IMR-90 (cell line): Measurements from ENCODE around the gene MAJIN. TPM values are rescaled to one million over a fixed set of nuclear protein-coding genes. Genes with fewer than 3 reads are reported as not detected.

Experiments
- ATAC-seq: fragments of 200-7000 bp; cut with Tn5 transposase; 2 replicates; pipeline ENCODE4 v1.9.1; 2020; ENCODE audit warnings: low read depth, mild to moderate bottlenecking, moderate library complexity
- BruUV-seq: library from RNA; stranded (reverse); fragments of 400-500 nt; replicated peaks from 2 replicates; lab custom pipeline; 2021; lab: Mats Ljungman, UMichigan
- CTCF ChIA-PET: fragments of 300-600 bp; formaldehyde crosslinking; extraction: SDS; loops from one replicate; lab custom pipeline; 2021; ENCODE audit warnings: antibody characterized with exemption; lab: Yijun Ruan, JAX
- POLR2A ChIA-PET: fragments of 300-600 bp; sonication (Branson Sonifier 250); formaldehyde crosslinking; loops from one replicate; lab custom pipeline; 2022; ENCODE audit warnings: antibody characterized with exemption; ENCODE audit not compliant: unreplicated experiment; lab: Charles Lee
- DNase-seq: peaks from one replicate; pipeline ENCODE4 v3.0.0; 2013
- H2AFZ ChIP-seq: replicated peaks from 2 replicates; pipeline ENCODE3; 2013; ENCODE audit warnings: low read length, mild to moderate bottlenecking; ENCODE audit not compliant: poor library complexity
- H2AK5ac ChIP-seq: 2 replicates; pipeline ENCODE4 v1.6.1; 2013; ENCODE audit warnings: low read depth, low read length, inconsistent platforms
- H2AK9ac ChIP-seq: replicated peaks from 2 replicates; pipeline ENCODE3; 2013; ENCODE audit warnings: mild to moderate bottlenecking, low read depth, low read length, moderate library complexity; ENCODE audit not compliant: poor library complexity
- H2BK120ac ChIP-seq: 2 replicates; pipeline ENCODE4 v1.6.1; 2013; ENCODE audit warnings: low read depth, low read length, inconsistent platforms
- H2BK15ac ChIP-seq: 3 replicates; pipeline ENCODE4 v1.6.1; 2013; ENCODE audit warnings: low read depth, low read length, inconsistent platforms
- H2BK20ac ChIP-seq: 2 replicates; pipeline ENCODE4 v1.6.1; 2013; ENCODE audit warnings: low read depth, mild to moderate bottlenecking, inconsistent platforms, low read length, moderate library complexity
- H2BK5ac ChIP-seq: 2 replicates; pipeline ENCODE4 v1.6.1; 2013; ENCODE audit warnings: mild to moderate bottlenecking, low read depth, low read length, inconsistent platforms; ENCODE audit not compliant: poor library complexity, severe bottlenecking
- H3K14ac ChIP-seq: replicated peaks from 2 replicates; pipeline ENCODE4 v1.6.1; 2013; ENCODE audit warnings: low read depth, low read length, inconsistent platforms
- H3K18ac ChIP-seq: 2 replicates; pipeline ENCODE4 v1.6.1; 2013; ENCODE audit warnings: low read depth, low read length, control low read depth
- H3K23ac ChIP-seq: 2 replicates; pipeline ENCODE4 v1.6.1; 2013; ENCODE audit warnings: low read depth, low read length, inconsistent platforms
- H3K27ac ChIP-seq: 2 replicates; pipeline ENCODE4 v1.5.1; 2013; ENCODE audit warnings: mild to moderate bottlenecking, control low read depth, low read length; ENCODE audit not compliant: insufficient read depth
- H3K27me3 ChIP-seq: 2 replicates; pipeline ENCODE4 v1.6.1; 2013; ENCODE audit warnings: low read length; ENCODE audit not compliant: control insufficient read depth, insufficient read depth
- H3K36me3 ChIP-seq: 2 replicates; pipeline ENCODE4 v1.6.1; 2013; ENCODE audit warnings: low read length, mixed read lengths; ENCODE audit not compliant: control insufficient read depth, insufficient read depth
- H3K4ac ChIP-seq: 2 replicates; pipeline ENCODE4 v1.6.1; 2013; ENCODE audit warnings: low read depth, low read length, inconsistent platforms
- H3K4me1 ChIP-seq: 2 replicates; pipeline ENCODE4 v1.6.1; 2013; ENCODE audit warnings: low read length, mixed read lengths; ENCODE audit not compliant: control insufficient read depth, insufficient read depth
- H3K4me2 ChIP-seq: 2 replicates; pipeline ENCODE4 v1.6.1; 2013; ENCODE audit warnings: low read depth, mild to moderate bottlenecking, control low read depth, low read length, moderate library complexity
- H3K4me3 ChIP-seq: 2 replicates; pipeline ENCODE4 v1.5.1; 2013; ENCODE audit warnings: low read depth, mild to moderate bottlenecking, control low read depth, low read length, moderate library complexity; ENCODE audit not compliant: insufficient read depth
- H3K56ac ChIP-seq: 2 replicates; pipeline ENCODE4 v1.6.1; 2013; ENCODE audit warnings: low read length, inconsistent platforms; ENCODE audit not compliant: insufficient read depth; ENCODE audit errors: extremely low read depth
- H3K79me1 ChIP-seq, 2 experiments: 2 replicates each; pipeline ENCODE4 v1.6.1; 2013; ENCODE audit warnings: low read length in 2 of 2, inconsistent platforms in 1 of 2, low read depth in 1 of 2
- H3K9ac ChIP-seq: 2 replicates; pipeline ENCODE4 v1.6.1; 2013; ENCODE audit warnings: low read depth, low read length, control low read depth
- H3K9me1 ChIP-seq: 2 replicates; pipeline ENCODE4 v1.6.1; 2013; ENCODE audit warnings: low read length, inconsistent platforms; ENCODE audit not compliant: insufficient read depth
- H3K9me3 ChIP-seq: 2 replicates; pipeline ENCODE4 v1.6.1; 2013; ENCODE audit warnings: low read length; ENCODE audit not compliant: control insufficient read depth, insufficient read depth
- H4K20me1 ChIP-seq: 2 replicates; pipeline ENCODE4 v1.6.1; 2013; ENCODE audit warnings: low read length, inconsistent platforms; ENCODE audit not compliant: insufficient read depth
- H4K5ac ChIP-seq: 2 replicates; pipeline ENCODE4 v1.6.1; 2013; ENCODE audit warnings: mild to moderate bottlenecking, low read depth, low read length, control low read depth
- H4K8ac ChIP-seq, 2 experiments: 2 replicates each; pipeline ENCODE4 v1.6.1; 2013; ENCODE audit warnings: low read depth in 2 of 2, low read length in 2 of 2, control low read depth in 1 of 2, inconsistent platforms in 1 of 2
- H4K91ac ChIP-seq: 2 replicates; pipeline ENCODE4 v1.6.1; 2013; ENCODE audit warnings: low read depth, low read length, inconsistent platforms; ENCODE audit not compliant: insufficient read depth
- CTCF ChIP-seq: conservative IDR thresholded peaks from 2 replicates; pipeline ENCODE4 v1.5.1; 2012; ENCODE audit warnings: mild to moderate bottlenecking, low read depth, low read length, improper control_type of control experiment
- MXI1 ChIP-seq: IDR thresholded peaks from 2 replicates; pipeline ENCODE4 v1.6.1; 2012; ENCODE audit warnings: low read depth, mild to moderate bottlenecking, low read length, moderate library complexity, borderline replicate concordance
- RCOR1 ChIP-seq: IDR thresholded peaks from 2 replicates; pipeline ENCODE4 v1.6.1; 2012; ENCODE audit warnings: mild to moderate bottlenecking, low read length, improper control_type of control experiment; ENCODE audit not compliant: insufficient replicate concordance
- WGBS, 2 experiments: methylation state at CpG; one replicate each; pipeline versions ENCODE4 v1.1.5 to v1.1.7; 2013; ENCODE audit warnings: missing lambda C conversion rate in 2 of 2; ENCODE audit not compliant: insufficient read length in 1 of 2; ENCODE audit errors: extremely low coverage in 2 of 2; 5-methylcytosine and 5-hydroxymethylcytosine counted together
- dilution Hi-C: fragments of 300-500 bp; cut with HindIII; formaldehyde crosslinking; loops from one replicate; pipeline ENCODE4 v1.14.3; 2018; ENCODE audit warnings: low sequenced_read_pairs; ENCODE audit not compliant: unreplicated experiment
- in situ Hi-C: fragments of 300-500 bp; cut with MboI; formaldehyde crosslinking; loops from 3 replicates; pipeline ENCODE4 v1.14.3; 2019; ENCODE audit warnings: low sequenced_read_pairs, inconsistent platforms, mixed read lengths
- intact Hi-C: fragments of 100-400 bp; cut with micrococcal nuclease; formaldehyde crosslinking; loops from 2 replicates; pipeline ENCODE4 v1.10.0; 2022
- polyA plus RNA-seq, 3 experiments: library from polyadenylated mRNA; depleted of rRNA; stranded (reverse); fragments of >200 nt; gene quantifications; 2 replicates each; pipeline ENCODE4 v1.2.3, GENCODE V29; 2012; ENCODE audit warnings: low replicate concordance in 1 of 3
- total RNA-seq: library from RNA; depleted of rRNA; stranded (reverse); fragments of >200 nt; gene quantifications from 2 replicates; pipeline ENCODE4 v1.2.3, GENCODE V29; 2012

MAJIN gene
- total and polyA plus RNA-seq, 2 of the 4 experiments (the other 2 are of a cell fraction): not detected

GRCh38 chr11:64903291-64903833 is 68.5 kb downstream of the MAJIN start:
- no peak overlapping the region for H4K8ac ChIP-seq
- H3K4ac ChIP-seq: no peak overlapping the region
- no peak overlapping the region for H3K18ac ChIP-seq
- H2AFZ ChIP-seq: no peak overlapping the region
- no peak overlapping the region for H3K4me3 ChIP-seq
- in situ Hi-C loops: no loop called here
- no peak overlapping the region for H2BK120ac ChIP-seq
- H3K9me3 ChIP-seq: no peaks in the 10 kb centered on the region
- H3K23ac ChIP-seq: no peak overlapping the region
- no peak overlapping the region for H2BK5ac ChIP-seq
- ChIA-PET CTCF (no interaction called here), POLR2A (no interaction called here)
- H3K4me2 ChIP-seq: no peak overlapping the region
- H3K36me3 ChIP-seq: peaks cover 70% of the 10 kb centered on the region
- no peaks in the 10 kb centered on the region for H3K27me3 ChIP-seq
- no peak overlapping the region for H4K5ac ChIP-seq
- no peak overlapping the region for H3K9ac ChIP-seq
- H3K79me1 ChIP-seq: no peaks in the 10 kb centered on the region
- no peak overlapping the region for H2BK20ac ChIP-seq
- H4K20me1 ChIP-seq: no peaks in the 10 kb centered on the region
- TF ChIP-seq MXI1 (no peak), CTCF (no peak), RCOR1 (no peak)
- no peak overlapping the region for H3K56ac ChIP-seq
- no peak overlapping the region for H2AK9ac ChIP-seq
- no peak overlapping the region for H2AK5ac ChIP-seq
- dilution Hi-C loops: no loop called here
- 92% methylated on average over 20 of the region's 23 CpGs; no CpG with 5 or more reads in 1 of the 2 experiments for WGBS, 2 experiments
- no TSS peak for BruUV-seq
- no peak overlapping the region for H3K27ac ChIP-seq
- no peaks in the 10 kb centered on the region for H3K4me1 ChIP-seq
- no peak overlapping the region for H3K14ac ChIP-seq
- no peaks in the 10 kb centered on the region for H3K9me1 ChIP-seq
- DNase-seq (no peak), ATAC-seq (no peak)
- H2BK15ac ChIP-seq: no peak overlapping the region
- intact Hi-C loops: no loop called here
- no peak overlapping the region for H4K91ac ChIP-seq
